Neural cell (in vitro differentiated cells): Measurements from ENCODE around the gene SACM1L.

Experiments used
- CTCF ChIP-seq: fragments of 450-650 bp; IDR thresholded peaks from 2 replicates; pipeline ENCODE4 v1.5.1; 2014; ENCODE audit warnings: antibody characterized with exemption, mild to moderate bottlenecking, moderate library complexity; ENCODE audit not compliant: poor library complexity, severe bottlenecking
- EZH2 ChIP-seq: fragments of 200-600, 300-800 bp; shearing (Covaris generic), sonication (generic); IDR thresholded peaks from 2 replicates; pipeline ENCODE4 v1.6.1; 2014; ENCODE audit warnings: antibody characterized with exemption, low read length, borderline replicate concordance, mild to moderate bottlenecking; ENCODE audit not compliant: insufficient read depth, poor library complexity, severe bottlenecking
- MXI1 ChIP-seq: fragments of 450-650 bp; conservative IDR thresholded peaks from 2 replicates; pipeline ENCODE4 v1.6.1; 2014; ENCODE audit warnings: antibody characterized with exemption, mild to moderate bottlenecking; ENCODE audit not compliant: poor library complexity, severe bottlenecking
- POLR2AphosphoS5 ChIP-seq: IDR thresholded peaks from 2 replicates; pipeline ENCODE4 v1.6.1; 2012
- REST ChIP-seq: IDR thresholded peaks from 2 replicates; pipeline ENCODE4 v1.6.1; 2012; ENCODE audit warnings: borderline replicate concordance
- SMC3 ChIP-seq: fragments of 450-650 bp; conservative IDR thresholded peaks from 2 replicates; pipeline ENCODE4 v1.6.1; 2014; ENCODE audit warnings: antibody characterized with exemption, mild to moderate bottlenecking, moderate library complexity; ENCODE audit not compliant: poor library complexity
- TAF1 ChIP-seq: IDR thresholded peaks from 2 replicates; pipeline ENCODE4 v1.6.1; 2012; ENCODE audit warnings: low read depth

DNA sequence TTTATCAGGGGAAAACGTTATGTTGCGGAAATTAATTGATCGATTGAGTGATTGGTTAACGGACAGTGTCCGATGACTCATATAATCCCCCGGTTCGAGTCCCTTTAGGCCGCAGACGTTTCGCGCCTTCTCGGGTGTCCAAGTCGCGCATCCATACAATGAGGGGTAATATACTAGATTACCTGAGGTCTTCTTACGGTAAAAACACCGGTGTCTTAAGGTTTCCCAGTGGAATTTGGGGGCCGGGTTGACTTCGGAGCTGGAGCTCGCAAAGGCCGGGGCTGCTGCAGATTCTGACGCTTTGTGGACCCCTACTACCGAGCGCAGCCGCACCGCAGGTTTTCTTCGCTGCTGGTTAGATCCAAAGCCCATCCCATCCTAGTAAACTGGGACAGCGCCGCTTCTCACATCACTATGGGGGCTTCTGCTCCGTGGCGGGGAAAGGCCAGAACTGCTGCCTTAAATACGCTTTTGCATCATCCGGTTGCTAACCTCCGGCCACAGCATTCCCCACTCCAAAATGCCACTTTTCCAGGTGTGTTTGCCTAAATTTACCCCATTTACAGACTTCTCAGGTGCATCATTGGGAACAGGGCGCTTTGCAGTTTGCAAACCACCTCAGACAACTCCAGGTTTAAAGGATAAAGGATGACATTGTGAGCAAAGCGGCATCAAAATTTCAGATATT, 858 bp upstream of the SACM1L start:
- TF ChIP-seq POLR2AphosphoS5 (no peak), CTCF (peak; percentile 41), MXI1 (no peak), TAF1 (no peak), REST (no peak), EZH2 (no peak), SMC3 (no peak)
